Keratinocyte (primary cell): ENCODE results near the gene PNPLA7. TPM values are rescaled to one million over a fixed set of nuclear protein-coding genes. Genes with fewer than 3 reads are reported as not detected.
A peak's percentile ranks its signal among the peaks of the same experiment; 100 is the strongest.

Experiments used
- DNase-seq: peaks from one replicate; pipeline ENCODE4 v3.0.0-alpha.2; 2011; ENCODE audit warnings: low read depth, missing footprints, low spot score
- FAIRE-seq: peaks from 2 replicates; lab custom pipeline; 2011; peaks lifted over from hg19 to GRCh38; lab: Jason Lieb, UNC
- H2AFZ ChIP-seq: 2 replicates; pipeline ENCODE4 v1.6.0; 2012; ENCODE audit warnings: low read length, control low read depth, inconsistent platforms; ENCODE audit not compliant: control insufficient read depth
- H3K27ac ChIP-seq: 2 replicates; pipeline ENCODE4 v1.5.1; 2011; ENCODE audit warnings: low read length; ENCODE audit not compliant: control insufficient read depth, insufficient read depth
- H3K27me3 ChIP-seq: 3 replicates; pipeline ENCODE4 v1.6.0; 2011; ENCODE audit warnings: low read length; ENCODE audit not compliant: control insufficient read depth, insufficient read depth; ENCODE audit errors: extremely low read depth
- H3K36me3 ChIP-seq, 2 experiments: 2 replicates in 1 of 2; 3 replicates in 1 of 2; pipeline ENCODE4 v1.5.1; 2011; ENCODE audit warnings: low read length in 2 of 2, mild to moderate bottlenecking in 1 of 2; ENCODE audit not compliant: control insufficient read depth in 2 of 2, insufficient read depth in 2 of 2; ENCODE audit errors: extremely low read depth in 1 of 2
- H3K4me1 ChIP-seq: 3 replicates; pipeline ENCODE4 v1.5.1; 2011; ENCODE audit warnings: low read length; ENCODE audit not compliant: control insufficient read depth, insufficient read depth; ENCODE audit errors: extremely low read depth
- H3K4me2 ChIP-seq: 3 replicates; pipeline ENCODE4 v1.6.0; 2011; ENCODE audit warnings: low read depth, low read length; ENCODE audit not compliant: control insufficient read depth, insufficient read depth; ENCODE audit errors: extremely low read depth
- H3K4me3 ChIP-seq, 3 experiments: fragments of 200-600 bp in 1 of 3; sonication (generic) in 1 of 3; 2 replicates in 2 of 3; 3 replicates in 1 of 3; pipeline ENCODE4 v1.5.1; 2011 to 2016; ENCODE audit warnings: low read length in 3 of 3, mild to moderate bottlenecking in 3 of 3, control low read depth in 2 of 3, inconsistent platforms in 1 of 3, low read depth in 1 of 3, mixed read lengths in 1 of 3, mixed run types in 1 of 3, moderate library complexity in 1 of 3; ENCODE audit not compliant: control insufficient read depth in 2 of 3, insufficient read depth in 2 of 3; ENCODE audit errors: extremely low read depth in 1 of 3
- H3K79me2 ChIP-seq: 2 replicates; pipeline ENCODE4 v1.6.0; 2012; ENCODE audit warnings: low read length; ENCODE audit not compliant: control insufficient read depth, insufficient read depth
- H3K9ac ChIP-seq: 3 replicates; pipeline ENCODE4 v1.6.0; 2011; ENCODE audit warnings: low read length; ENCODE audit not compliant: control insufficient read depth, insufficient read depth; ENCODE audit errors: extremely low read depth
- H3K9me1 ChIP-seq: 3 replicates; pipeline ENCODE4 v1.6.0; 2011; ENCODE audit warnings: low read length; ENCODE audit not compliant: control insufficient read depth, insufficient read depth; ENCODE audit errors: extremely low read depth
- H3K9me3 ChIP-seq: 2 replicates; pipeline ENCODE4 v1.5.1; 2012; ENCODE audit warnings: low read depth, low read length; ENCODE audit not compliant: control insufficient read depth
- H4K20me1 ChIP-seq: 3 replicates; pipeline ENCODE4 v1.6.0; 2011; ENCODE audit warnings: low read length; ENCODE audit not compliant: control insufficient read depth, insufficient read depth; ENCODE audit errors: extremely low read depth
- CTCF ChIP-seq, 3 experiments: IDR thresholded peaks in 1 of 3; conservative IDR thresholded peaks in 1 of 3; optimal IDR thresholded peaks in 1 of 3; 2 replicates in 2 of 3; 3 replicates in 1 of 3; pipeline versions ENCODE3 to v1.5.1; 2011; ENCODE audit warnings: low read length in 3 of 3, mild to moderate bottlenecking in 3 of 3, moderate library complexity in 2 of 3, control low read depth in 1 of 3, inconsistent platforms in 1 of 3; ENCODE audit not compliant: insufficient read depth in 2 of 3; ENCODE audit errors: extremely low read depth in 1 of 3
- EZH2 ChIP-seq: IDR thresholded peaks from one replicate; pipeline ENCODE4 v1.6.1; 2012; ENCODE audit warnings: inconsistent platforms, mild to moderate bottlenecking, low read length, moderate library complexity
- dilution Hi-C: fragments of 300-500 bp; cut with MboI; formaldehyde crosslinking; loops from one replicate; pipeline ENCODE4 v1.7.0; 2020; ENCODE audit warnings: low sequenced_read_pairs; ENCODE audit not compliant: extremely low pct_ligation_motif_present
- polyA plus RNA-seq, 5 experiments: library from polyadenylated mRNA; depleted of rRNA in 3 of 5; stranded (reverse) in 3 of 5; stranded (forward) in 1 of 5; unstranded in 1 of 5; fragments of >200 nt; gene quantifications; 1 replicate in 1 of 5; 2 replicates in 3 of 5; 3 replicates in 1 of 5; pipeline versions ENCODE4 v1.2.1 to v1.2.3, GENCODE V29; 2011 to 2012; ENCODE audit warnings: missing spikeins in 2 of 5, low read depth in 1 of 5, low replicate concordance in 1 of 5

Gene PNPLA7
- polyA plus RNA-seq, 1 donor (not counting 4 experiments of a cell fraction or from before 2014, with no cell fraction given): 0.34 TPM

DNA sequence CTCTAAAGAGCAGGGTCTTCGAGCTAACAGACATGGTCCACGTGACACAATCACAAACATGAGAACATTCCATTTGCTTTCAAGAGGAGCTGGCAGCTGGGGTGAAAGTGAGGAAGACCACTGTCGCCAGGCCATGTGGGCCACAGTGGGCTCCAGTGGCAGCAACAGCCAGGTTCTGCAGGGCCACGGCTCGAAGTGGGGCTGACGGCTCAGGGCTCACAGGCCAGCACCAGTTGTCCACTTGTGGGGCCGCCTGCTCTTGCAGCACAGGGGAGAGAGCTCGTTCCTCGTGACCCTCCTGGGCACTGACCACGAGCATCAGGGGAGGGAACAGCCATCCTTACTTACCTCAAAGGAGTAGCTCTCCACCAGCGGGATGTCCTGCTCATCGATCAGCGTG lies 38.1 kb upstream of the PNPLA7 start:
- Histone ChIP-seq H3K9ac (no peak overlapping the region), H3K4me2 (peak overlapping the region; percentile 97), H3K79me2 (peaks cover 56% of the 10 kb centered on the region), H3K9me3 (no peaks in the 10 kb centered on the region), H3K36me3 (peaks cover 30 to 45% of the 10 kb centered on the region in 2 experiments), H3K27ac (no peak overlapping the region), H3K4me3 (no peak overlapping the region), H2AFZ (no peak overlapping the region), H3K4me1 (peaks cover 13% of the 10 kb centered on the region), H3K27me3 (no peaks in the 10 kb centered on the region), H4K20me1 (peaks cover 11% of the 10 kb centered on the region), H3K9me1 (no peaks in the 10 kb centered on the region)
- dilution Hi-C loops: no loop called here
- TF ChIP-seq CTCF (optimal IDR thresholded peaks at IDR 0.05 in 1 of 3, IDR thresholded peaks at IDR 0.05 in 1 of 3, conservative IDR thresholded peaks at IDR 0.05 in 1 of 3; ENCODE audit: extremely low read depth in 1 of 3, insufficient read depth in 2 of 3, low read length in 3 of 3) (no peak), EZH2 (no peak)
- DNase-seq: no peak
- no peak for FAIRE-seq

DNA sequence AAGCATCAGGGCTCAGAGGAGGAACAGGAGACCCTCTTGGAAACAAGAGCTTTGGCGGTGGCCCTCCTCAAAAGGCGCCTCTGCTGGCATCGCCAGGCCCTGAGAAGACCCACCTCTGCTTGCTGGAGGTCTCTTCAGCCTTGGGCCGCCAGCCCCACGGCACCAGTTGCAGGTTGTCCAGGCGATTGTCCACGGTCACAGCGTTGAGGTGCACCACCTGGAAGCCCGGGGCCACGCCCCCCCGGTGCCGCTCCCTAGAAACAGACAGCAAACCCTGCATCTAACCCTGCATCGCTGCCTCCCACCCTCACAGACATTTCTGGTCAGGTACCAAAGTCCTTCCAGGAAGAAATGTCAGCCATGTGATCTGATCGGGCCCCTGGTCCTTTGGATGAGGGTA lies 36.7 kb upstream of the PNPLA7 start:
- no peak overlapping the region for H2AFZ ChIP-seq
- H3K4me1 ChIP-seq: peaks cover 13% of the 10 kb centered on the region
- H3K9ac ChIP-seq: no peak overlapping the region
- H4K20me1 ChIP-seq: peaks cover 11% of the 10 kb centered on the region
- DNase-seq (no peak), FAIRE-seq (no peak)
- no peak overlapping the region for H3K27ac ChIP-seq
- H3K4me2 ChIP-seq: no peak overlapping the region
- no peaks in the 10 kb centered on the region for H3K9me1 ChIP-seq
- H3K4me3 ChIP-seq: no peak overlapping the region
- peaks cover 60% of the 10 kb centered on the region for H3K79me2 ChIP-seq
- peaks cover 40 to 53% of the 10 kb centered on the region in 2 experiments for H3K36me3 ChIP-seq
- TF ChIP-seq EZH2 (no peak), CTCF (optimal IDR thresholded peaks at IDR 0.05 in 1 of 3, IDR thresholded peaks at IDR 0.05 in 1 of 3, conservative IDR thresholded peaks at IDR 0.05 in 1 of 3; ENCODE audit: extremely low read depth in 1 of 3, insufficient read depth in 2 of 3, low read length in 3 of 3) (no peak)
- dilution Hi-C loops: no loop called here
- H3K27me3 ChIP-seq: no peaks in the 10 kb centered on the region
- no peaks in the 10 kb centered on the region for H3K9me3 ChIP-seq
